ENCODE data around the gene CXCL14.

- no peak for TF ChIP-seq POLR2A (IDR thresholded peaks at IDR 0.05)
- TF ChIP-seq CTCF (IDR thresholded peaks at IDR 0.05), result peak; percentile 46 to 93 (median 83)
Measured at GRCh38 chr5:135551593-135552447, 27.0 kb downstream of the CXCL14 start.
